H4 (cell line): Measurements from ENCODE around the gene GYPB. TPM values are rescaled to one million over a fixed set of nuclear protein-coding genes. Genes with fewer than 3 reads are reported as not detected.

Source experiments
- total RNA-seq: library from RNA; depleted of rRNA; stranded (reverse); fragments of >200 nt; shearing (Covaris generic); gene quantifications from 2 replicates; pipeline ENCODE4 v1.2.3, GENCODE V29; 2014; rRNA removed

Gene GYPB
- total RNA-seq, 1 experiment from 2014 or later: not detected

Other genes with a start within 250 kb of the GYPB start
- not detected in 2 replicates for gene GYPE, start 113.8 kb downstream of the GYPB start, total RNA-seq
- gene GYPA, start 121.3 kb upstream of the GYPB start, total RNA-seq: not detected in 2 replicates